T1000 (cell line): ENCODE results near the gene SLC1A2.
A peak's percentile ranks its signal among the peaks of the same experiment; 100 is the strongest.

ENCODE experiments used
- DNase-seq: peaks from one replicate; lab custom pipeline; 2025; ENCODE audit warnings: mixed read lengths; lab: John Stamatoyannopoulos, UW

Gene SLC1A2

DNA sequence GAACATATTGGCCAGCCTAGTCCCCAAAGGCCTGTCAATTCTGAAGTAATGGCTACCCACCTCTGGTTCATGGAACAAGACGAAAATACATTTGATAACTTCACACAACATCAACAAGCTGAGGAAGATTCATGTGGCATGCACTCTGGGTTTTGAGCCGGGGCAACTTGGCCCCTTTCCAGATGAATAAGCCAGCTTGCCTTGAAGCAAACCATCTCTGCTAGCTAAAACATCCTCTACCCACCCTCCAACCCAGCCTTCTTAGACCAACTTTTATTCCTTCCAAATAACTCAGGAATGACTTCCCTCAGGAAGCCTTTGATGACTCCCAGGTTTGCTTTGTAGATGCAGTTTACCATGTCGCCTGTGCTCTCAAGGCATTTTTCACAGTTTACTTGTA lies 94.4 kb downstream of the SLC1A2 start:
- DNase-seq: no peak

DNA sequence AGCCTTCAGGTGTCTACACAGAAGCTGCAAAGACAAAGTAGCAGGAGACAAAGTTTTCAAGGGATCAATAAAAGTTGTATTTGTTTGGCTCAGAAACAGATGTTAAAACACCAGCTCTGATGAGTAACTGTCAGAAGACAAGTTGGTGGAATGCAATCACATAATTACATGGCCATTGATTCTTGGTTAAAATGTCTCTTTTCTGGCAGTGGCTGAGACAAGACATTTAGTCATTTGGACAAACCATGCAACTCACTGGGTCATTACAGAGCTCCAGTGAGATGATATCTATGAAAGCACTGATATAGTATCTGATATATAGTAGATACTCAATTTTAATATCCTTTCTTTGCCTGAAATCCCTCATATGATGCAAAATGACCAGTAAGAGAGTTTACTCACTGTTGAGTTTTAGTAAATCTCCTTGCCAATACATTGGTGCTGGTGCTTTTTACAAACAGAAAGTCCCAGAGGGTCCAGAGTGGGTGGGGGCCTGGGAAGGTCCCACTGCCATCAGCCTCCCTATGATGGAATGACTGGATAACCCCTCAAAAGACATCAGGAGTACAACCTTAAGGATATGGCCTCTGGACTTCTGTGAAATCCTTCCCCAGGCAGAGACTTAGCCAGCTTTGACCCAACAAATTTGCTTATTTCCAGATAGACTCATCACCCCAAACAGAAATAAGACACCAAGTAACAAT lies 95.0 kb downstream of the SLC1A2 start:
- no peak for DNase-seq

DNA sequence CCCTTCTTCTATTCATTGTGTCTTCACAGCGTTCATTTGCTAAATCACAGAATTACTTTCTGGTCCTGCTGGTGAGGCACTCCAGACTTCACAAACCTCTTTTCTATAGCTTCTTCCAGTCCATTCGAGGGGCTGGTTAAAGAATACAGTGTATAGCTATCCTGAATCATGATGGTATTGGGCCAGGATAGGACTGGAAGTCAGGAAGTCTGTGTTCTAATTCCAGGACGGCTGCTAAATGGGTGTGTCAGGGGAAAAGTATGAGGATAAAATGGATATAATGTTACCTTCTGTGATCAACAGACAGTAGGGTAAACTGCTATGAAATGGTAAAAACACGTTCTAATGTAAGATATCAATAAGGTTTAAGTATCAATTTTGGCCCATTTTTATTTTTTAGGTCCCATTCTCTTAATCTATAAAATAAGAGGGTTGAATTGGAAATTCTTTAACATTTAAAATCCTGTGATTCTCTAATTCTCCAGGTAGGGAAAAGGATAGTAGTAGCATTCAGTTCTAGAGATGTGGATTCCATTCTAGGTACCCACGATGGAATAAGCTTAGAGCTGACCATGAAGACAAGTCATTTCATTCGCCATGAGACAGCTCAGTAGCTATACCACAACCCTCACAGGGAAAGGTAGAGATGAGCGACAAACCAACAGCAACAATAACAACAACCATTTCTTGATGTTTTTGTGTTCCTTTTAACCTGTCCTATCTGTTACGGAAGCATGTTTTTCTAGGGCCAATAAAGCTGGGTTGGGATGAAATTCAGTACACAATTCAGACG lies 96.1 kb downstream of the SLC1A2 start:
- DNase-seq: no peak

DNA sequence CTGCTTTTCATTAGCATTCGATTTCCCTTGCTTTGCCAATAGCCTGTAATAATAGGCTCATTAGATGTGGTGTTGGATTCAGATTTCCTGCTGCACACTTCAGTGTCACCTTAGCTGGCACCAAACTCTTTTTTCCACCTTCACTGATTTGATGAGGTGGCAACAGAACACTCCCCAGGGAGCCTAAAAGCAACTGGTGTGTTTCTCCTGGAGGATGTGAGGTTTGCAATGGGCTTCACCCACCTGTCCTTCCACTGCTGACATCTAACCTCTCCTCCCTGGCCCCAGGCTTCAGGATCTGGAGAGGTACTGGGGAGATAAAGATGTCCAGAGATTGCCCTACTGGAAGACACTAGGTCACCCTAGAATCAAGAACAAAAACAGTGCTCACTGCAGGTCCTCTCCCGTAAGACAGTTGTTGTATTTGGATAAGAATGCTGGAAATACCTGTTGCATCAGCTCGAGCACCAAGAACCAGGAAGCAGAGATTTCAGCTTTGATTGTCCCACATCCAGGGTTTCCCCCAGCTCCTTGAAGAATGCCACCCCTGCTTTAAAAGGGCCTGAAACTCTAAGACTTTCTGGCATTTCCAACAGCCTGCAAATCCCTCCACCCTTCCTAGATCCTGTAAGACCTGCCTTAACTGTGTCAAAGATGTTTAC lies 96.9 kb downstream of the SLC1A2 start:
- no peak for DNase-seq

DNA sequence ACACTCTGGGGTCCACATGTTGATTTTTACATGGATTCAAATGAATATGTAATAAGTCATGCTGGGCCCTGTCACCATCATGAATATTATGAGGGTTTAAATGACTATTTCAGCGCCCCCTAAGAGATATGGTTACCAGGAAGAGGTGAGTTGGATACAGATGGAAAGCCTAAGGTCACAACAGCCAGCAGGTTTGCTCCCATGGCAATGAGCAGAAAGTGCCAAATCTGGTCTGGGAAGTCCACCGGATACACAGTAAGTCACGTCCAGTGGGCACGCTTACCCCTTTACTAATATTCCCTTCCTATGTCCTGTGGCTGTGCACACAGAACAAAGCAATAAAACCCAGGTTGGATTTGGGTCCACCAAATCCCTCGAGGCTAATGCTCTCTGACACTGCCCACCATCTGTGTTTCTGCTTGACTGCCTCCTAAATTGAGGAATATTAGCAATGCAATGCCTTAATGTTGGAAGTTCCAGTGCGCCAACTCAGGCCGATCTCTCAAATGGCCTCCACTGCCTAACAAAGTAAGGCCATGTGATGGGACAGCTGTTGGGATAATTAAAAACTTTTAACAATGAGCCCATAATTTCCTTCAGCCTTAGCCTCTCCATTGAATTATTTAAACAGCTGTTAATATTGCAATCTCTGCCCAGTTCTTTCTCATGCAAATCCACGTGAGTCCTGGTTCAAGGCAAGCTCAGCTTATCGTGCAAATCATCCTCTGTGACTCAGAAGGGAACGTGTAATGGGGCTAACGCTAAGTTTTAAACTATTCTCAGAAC lies 97.6 kb downstream of the SLC1A2 start:
- no peak for DNase-seq

DNA sequence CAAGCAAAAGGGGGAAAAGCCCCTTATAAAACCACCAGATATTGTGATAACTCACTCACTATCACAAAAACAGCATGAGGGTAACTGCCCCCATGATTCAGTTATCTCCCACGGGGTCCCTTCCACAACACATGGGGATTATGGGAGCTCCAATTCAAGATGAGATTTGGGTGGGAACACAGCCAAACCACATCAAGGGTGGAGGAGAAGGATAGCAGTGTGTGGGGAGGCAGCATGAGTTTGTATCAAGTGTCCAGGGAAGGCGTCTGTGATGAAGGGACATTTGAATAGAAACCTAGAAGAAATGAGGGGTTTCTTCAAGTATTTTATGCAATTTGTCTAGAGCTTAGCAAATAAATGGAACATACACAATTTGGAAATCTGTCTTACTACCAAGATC lies 98.2 kb downstream of the SLC1A2 start:
- DNase-seq: no peak

DNA sequence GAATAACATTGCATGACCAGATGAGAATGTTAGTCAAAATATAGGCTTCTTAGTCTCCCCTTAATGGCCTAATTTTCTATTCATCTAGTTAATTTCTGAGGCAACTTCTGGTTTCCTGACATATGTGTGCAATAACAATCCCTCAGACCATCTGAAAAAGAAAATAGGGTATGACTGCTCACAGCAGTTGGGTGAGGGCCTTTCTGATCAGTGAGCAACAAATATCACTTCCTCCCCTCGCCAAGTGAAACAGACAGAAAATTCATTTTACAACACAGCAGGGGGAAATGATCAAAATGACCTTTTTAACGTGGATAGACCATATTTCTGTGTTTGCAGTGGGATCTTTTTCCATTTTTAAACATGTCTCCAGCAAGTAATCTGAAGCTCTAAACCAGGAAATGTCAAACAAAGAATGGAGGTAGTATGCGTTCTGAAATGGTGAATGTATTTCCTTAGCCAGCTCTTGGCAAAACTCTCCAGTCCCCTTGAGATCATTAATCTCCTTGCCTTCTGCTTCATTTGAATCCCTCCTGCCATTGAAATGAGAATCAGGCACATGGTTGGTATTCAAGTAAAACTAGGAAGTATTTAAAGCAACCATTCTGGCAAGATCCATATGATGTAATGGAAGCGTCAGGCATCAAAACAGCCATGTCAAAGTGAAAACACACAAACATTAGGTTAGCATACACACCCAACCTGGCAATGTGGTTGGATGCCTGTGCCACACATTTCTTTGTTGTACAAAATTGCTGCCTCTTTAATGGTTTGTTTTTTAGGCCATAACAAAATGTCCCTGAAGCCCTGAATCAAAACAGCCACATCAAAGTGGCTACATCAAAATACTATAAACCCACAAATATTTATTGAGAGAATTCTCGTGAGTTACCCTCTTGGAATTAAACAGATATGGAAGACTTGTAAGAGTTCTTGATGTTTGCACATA lies 100.1 kb downstream of the SLC1A2 start:
- DNase-seq: no peak

DNA sequence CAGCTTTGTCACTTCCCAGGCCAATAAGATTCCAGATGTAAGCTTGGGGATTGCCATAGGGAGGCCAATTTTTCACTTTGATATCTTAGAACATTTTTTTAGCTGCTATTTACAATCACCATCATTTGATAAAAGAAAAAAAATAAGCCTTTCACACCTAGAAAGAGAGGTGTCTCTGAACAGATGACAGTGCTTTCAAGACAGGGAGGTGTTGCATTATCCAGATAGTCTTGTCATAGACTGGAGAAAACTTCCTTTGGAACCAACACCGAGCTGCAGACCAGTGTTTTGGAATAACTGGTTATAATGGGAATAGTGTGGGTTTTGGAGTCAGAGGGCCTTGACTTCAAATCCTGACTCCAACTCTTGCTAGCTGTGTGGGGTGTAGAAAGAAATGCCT lies 101.0 kb downstream of the SLC1A2 start:
- DNase-seq: no peak

DNA sequence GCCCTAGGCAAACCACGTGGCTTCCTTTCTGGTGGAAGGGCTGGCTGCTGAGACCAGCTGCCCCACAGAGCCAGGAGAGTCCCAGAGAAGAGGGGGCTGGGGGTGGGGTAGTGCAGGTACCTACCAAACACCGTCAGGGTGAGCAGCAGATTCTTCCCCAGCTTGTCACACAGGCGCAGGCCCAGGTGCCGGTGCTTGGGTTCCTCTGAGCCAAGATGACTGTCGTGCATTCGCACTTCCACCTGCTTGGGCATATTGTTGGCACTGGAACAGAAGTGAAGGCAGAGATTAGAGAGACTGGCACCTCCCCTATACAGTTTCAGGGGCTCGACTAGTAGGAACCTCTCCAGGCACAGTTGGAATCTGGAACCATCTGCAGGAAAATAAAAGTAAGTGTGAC lies 102.1 kb downstream of the SLC1A2 start:
- no peak for DNase-seq

DNA sequence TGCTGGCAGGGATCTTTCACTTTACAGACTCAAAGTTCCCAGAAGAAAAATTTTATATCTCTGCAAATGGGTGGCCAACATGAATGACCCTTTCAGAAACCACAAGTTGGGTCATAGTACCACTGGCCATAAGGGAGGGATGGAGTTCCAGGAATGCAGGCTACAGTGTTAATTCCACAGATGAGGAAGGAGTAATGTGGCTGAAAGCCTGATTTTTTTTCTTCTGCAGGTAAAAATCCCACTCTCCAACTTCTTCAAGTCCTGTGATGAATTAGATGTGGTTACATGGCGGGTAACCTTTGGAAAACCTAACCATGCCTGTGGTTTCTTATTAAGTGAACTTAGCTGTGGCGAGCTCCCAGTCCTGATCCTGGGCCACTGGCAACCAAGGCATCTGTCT lies 103.2 kb downstream of the SLC1A2 start:
- no peak for DNase-seq

DNA sequence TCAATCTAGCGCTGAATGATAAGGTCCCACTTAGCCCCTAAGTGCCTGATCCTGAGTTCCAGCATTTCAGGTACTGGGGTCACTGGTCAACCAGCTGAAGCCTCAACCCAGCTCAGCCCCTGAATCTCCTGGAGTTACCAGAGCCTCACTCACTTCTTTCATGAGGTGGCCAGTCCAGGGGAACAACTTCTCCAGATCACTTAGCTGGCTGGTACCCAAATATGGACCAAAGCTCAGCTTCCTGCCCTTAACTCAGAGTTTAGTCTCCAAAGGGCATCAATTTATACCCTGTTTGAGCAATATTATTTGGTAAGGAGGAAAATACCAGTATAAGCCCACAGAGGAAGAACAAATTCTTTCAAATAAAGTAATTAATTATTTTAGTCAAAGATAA lies 105.6 kb downstream of the SLC1A2 start:
- no peak for DNase-seq

DNA sequence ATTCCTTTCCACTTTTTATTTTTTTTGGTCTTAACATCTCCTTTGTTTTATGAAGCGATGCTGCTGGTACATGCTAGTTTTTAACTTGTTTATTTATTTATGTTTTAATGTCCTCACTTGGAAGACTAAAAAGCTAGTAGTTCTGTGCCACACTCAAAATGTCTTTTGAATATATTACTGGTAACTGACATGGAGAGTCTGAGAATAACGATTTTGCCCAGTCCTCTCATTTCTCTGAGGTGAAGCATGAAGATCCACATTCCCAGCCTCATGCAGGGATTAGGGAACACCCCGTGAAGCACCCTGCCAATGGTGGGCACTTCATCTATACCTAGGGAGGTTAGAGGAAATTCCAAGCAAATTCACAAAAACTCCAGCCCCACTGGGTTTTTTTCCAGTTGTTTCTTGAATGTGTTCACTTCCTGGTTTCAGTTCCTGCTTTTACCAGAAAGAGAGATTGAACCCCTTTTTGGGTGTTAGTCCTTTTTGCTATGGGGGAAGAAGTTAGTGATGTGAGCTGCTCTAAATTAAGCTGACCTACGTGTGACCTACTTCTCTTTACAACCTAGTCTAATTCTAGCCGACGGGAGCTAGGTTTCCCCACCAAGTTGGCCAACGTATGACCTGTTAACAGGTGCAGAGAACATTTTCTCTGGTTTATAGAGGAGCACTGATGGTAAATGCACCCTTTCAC lies 106.1 kb downstream of the SLC1A2 start:
- no peak for DNase-seq

DNA sequence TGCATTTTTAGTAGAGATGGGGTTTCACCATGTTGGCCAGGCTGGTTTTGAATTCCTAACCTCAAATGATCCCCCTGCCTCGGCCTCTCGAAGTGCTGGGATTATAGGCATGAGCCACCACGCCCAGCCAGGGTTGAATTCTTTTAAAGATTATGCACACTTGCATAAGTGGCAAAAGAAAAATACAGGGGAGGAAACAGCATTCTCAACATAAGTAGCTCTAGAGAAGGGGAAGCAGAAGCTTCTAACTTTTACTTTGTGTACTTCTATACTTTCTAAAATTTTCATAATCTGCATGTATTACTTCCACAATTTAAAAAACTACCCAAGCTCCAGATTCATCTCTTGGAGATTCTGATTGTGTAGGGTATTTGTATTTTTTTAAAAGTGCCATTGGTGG lies 108.0 kb downstream of the SLC1A2 start:
- no peak for DNase-seq

DNA sequence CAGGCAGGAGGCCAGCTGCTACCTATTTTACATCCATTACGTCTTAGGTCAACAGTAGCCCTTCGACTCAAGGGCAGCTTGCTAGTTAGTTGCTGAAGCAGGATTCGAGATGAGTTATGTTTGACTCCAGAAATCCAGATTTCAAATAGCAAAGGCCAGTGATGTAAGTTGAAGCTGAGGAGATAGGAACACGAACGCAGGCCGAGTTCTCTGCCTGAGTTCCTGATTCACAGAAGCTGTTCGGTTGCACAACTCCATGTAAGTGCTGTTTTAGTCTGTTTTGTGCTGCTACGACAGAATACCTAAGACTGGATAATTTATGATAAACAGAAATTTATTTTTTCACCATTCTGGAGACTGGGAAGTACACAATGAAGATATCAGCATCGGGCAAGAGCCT lies 111.2 kb downstream of the SLC1A2 start:
- DNase-seq: no peak

DNA sequence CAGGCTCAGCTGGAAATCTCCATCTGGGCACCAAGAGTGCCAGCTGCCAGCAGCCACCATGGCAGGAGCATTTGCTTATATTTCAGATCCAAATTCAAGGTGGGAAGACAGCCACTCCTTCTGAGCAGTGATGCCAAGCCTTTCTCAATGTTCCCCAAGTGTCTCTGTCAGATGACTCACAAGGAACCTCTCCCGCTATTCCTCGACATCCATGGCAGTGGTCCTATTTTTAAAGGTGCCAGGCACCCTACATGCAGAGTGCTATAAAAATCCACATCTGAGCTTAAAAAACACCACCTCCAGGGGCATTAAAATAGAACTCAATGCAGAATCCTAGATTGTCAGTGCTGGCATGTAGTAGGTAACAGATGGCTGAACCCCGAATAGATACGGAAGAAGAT lies 112.1 kb downstream of the SLC1A2 start:
- no peak for DNase-seq

DNA sequence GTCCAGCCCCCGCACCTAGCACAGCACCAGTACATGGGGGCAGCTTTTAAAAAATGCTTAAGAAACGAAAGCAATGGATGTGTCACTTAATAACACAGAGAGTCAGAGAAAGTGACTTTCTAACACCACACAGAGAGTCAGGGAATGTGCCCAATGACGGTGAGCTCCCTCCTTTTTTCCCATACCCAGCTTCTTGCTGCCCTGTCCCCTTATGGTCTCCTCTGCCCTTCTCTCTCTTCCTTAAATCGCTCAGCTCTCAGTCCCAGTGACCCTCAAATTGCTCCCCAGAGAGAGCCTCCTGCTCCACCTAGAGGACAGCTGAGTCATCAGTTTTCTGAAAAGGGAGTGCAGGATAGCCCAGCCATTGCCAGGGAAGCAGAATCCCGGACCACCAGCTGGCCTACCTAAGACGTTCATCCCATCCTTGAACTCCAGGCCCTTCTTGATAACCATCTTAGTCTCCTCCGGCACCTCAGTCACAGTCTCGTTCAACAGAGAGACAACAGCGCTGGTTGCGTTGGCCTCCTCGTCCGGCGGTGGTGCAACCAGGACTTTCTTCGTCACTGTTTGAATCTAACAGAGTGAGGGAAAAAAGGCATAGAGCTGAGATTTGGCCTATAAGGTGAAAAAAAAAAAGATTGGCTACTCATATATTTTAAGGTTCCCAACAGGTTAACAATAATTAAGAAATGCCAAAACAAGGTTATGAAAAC lies 113.5 kb downstream of the SLC1A2 start:
- DNase-seq: no peak

DNA sequence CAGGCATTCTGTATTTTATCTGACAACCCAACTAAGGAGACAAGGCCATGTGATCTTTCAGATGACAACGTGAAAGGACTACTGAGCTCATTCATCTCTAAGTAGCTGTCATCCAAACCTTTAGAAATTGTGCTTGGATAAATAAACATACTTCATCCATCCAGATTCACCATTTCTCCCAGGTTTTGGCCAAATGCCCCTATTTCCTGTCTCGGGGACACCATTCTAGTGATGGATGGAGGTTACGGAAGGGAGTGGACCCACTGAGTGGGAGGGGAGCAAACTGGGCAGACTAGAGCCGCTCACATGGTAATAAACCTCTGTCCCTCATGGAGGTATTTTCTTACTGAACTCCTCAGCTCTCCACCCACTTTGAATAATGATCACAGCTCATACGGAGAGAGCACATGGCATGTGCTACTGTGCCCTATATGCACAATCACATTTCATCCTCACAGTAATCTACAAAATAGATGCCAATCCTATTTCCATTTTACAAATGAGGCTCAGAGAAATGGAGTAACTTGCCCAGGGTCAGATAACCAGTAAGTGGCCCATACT lies 114.4 kb downstream of the SLC1A2 start:
- no peak for DNase-seq

DNA sequence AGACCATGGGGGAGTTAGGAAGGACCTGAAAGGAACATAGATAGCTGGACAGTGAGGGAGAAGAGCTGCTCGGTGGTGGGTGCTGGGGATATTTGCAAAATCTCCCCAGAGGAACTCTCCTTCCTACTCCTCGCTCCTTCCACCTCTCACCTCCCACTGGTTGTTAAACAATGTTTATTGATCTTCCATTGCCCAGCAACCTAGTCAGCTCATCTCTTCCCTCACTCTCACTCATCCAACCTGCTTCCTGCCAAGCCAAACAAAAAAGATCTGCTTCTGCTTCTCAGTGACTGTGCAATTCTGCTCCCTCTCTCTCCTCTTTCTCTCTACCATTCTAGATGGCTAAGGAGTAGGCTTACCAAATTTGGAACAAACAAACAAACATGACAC lies 115.0 kb downstream of the SLC1A2 start:
- peak; percentile 68 for DNase-seq

DNA sequence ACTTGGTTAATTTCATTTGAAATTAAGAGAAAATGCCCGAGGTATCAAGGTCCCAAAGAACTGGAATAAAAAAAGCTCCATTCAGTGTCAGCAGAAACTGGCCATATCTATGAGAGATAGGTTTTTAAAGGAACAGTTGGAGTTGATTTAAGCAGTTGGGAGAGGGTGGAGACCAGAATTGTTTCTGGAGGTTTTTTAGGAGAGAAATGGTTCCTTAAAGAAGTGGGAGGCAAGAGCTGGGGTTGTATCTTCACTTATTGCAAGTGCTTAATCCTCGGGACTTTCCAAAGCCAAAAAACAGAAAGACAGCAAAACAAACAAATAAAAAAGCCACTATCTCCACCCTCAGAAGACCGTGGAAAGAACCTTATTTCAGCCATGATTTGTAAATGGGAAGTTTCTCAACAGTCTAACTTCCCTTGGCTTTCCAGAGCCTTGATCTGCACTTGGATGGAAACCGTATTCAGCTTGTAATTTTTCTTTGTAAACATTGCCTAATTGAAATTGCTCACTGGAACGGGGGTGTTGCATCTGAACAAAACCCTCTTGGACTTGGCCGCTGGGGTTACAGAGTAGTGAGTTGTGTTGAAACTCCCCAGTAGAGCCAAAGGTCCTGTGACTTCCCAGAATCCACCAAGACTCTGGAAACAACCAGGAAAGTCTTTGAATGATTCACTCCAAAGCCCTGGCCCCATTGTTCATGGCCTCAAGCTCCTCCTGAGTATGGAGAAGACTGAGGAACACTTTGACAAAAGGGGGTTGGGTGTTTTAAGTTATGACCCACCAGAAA lies 115.6 kb downstream of the SLC1A2 start:
- DNase-seq: peak; percentile 68
